Hippocampal formation (tissue), 2 donors: Measurements from ENCODE around the gene MEI1.

Source experiments
- DNase-seq, 2 donors: peaks; one replicate each; lab custom pipeline; 2025; lab: John Stamatoyannopoulos, UW

MEI1 gene

GRCh38 chr22:41842996-41843970 is 144.0 kb downstream of the MEI1 start:
- no peak for DNase-seq

DNA sequence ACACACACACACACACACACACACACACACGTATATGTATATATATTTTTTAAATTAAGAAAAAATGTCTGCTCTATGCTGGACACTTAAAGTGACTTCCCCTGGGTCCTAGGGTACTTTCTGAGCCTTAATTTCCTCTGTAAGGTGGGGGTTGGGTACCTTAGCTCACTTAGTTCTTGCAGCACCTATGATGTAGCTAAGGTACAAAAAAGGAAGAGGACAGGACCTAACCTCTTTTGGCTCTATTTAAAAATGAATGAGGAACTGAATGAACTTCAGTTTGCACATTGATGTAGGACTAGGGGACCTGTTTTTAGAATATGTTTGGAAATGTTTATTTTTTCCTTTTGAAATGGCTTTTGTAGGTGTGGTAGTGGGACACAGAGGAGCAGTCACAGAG is 144.7 kb downstream of the MEI1 start:
- DNase-seq = no peak

- DNase-seq = no peak
Observed at GRCh38 chr22:41844513-41844912, 145.2 kb downstream of the MEI1 start.

- no peak for DNase-seq
Observed at GRCh38 chr22:41845380-41846267, 146.3 kb downstream of the MEI1 start.

- no peak for DNase-seq
Observed at GRCh38 chr22:41846268-41846987, 147.1 kb downstream of the MEI1 start.

DNA sequence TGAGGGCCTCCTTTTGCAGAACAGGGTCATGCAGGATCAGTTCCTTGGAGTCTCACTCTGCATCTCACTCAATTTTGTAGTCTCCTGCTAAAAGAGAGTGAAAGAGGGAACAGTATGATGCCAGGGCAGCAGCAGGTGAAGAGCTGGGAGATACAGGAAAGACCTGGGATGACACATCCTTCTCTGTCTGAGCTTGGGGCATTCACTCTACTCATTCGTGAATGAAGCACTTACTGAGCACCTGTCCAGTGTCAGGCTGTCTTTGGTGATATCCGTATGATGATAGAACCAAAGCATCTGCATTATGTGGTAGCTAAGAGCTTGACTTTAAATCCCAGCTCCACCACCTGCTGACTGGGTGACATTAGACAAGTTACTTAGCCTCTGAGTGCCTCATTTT is 148.0 kb downstream of the MEI1 start:
- DNase-seq = no peak

DNA sequence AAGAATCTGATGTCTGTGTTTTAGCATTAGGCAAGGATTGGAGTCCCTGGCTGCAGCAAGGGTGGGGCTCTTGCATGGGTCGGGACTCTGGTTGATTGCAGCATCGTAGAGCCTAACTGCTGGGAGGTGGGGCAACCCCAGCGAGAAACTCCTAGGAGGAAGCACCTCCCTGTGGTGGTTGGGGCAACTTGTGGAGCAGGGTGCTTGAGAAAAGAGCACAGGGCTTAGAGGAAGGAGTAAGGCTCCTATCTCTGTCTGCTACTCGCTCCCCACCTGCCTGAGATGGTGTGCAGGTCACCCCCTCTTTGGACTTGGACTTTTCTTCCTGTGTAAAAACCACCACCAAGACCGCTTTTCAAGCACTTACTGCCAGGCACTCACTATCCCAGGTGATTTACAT is 149.2 kb downstream of the MEI1 start:
- no peak for DNase-seq
